Measurements from ENCODE around the gene PARD3.

- TF ChIP-seq RELA (IDR thresholded peaks at IDR 0.05; ENCODE audit: borderline replicate concordance, partially characterized antibody) (no peak), E2F4 (IDR thresholded peaks at IDR 0.05; ENCODE audit: low read depth, low read length) (no peak)
- TF ChIP-seq, protein P1, sequence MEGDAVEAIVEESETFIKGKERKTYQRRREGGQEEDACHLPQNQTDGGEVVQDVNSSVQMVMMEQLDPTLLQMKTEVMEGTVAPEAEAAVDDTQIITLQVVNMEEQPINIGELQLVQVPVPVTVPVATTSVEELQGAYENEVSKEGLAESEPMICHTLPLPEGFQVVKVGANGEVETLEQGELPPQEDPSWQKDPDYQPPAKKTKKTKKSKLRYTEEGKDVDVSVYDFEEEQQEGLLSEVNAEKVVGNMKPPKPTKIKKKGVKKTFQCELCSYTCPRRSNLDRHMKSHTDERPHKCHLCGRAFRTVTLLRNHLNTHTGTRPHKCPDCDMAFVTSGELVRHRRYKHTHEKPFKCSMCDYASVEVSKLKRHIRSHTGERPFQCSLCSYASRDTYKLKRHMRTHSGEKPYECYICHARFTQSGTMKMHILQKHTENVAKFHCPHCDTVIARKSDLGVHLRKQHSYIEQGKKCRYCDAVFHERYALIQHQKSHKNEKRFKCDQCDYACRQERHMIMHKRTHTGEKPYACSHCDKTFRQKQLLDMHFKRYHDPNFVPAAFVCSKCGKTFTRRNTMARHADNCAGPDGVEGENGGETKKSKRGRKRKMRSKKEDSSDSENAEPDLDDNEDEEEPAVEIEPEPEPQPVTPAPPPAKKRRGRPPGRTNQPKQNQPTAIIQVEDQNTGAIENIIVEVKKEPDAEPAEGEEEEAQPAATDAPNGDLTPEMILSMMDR (IDR thresholded peaks at IDR 0.05 in 2 of 3, conservative IDR thresholded peaks at IDR 0.05 in 1 of 3; ENCODE audit: control insufficient read depth in 2 of 3, extremely low read depth in 1 of 3, insufficient read depth in 1 of 3, low read depth in 3 of 3, low read length in 3 of 3), result no peak
Measured at GRCh38 chr10:34575882-34576281, 239.2 kb downstream of the PARD3 start.

Measured in GM12878 (cell line).